ENCODE results near the gene LHFPL6. TPM values are rescaled to one million over a fixed set of nuclear protein-coding genes. Genes with fewer than 3 reads are reported as not detected.

LHFPL6 gene
- total RNA-seq, 1 experiment from 2014 or later: 25.7 TPM

DNA sequence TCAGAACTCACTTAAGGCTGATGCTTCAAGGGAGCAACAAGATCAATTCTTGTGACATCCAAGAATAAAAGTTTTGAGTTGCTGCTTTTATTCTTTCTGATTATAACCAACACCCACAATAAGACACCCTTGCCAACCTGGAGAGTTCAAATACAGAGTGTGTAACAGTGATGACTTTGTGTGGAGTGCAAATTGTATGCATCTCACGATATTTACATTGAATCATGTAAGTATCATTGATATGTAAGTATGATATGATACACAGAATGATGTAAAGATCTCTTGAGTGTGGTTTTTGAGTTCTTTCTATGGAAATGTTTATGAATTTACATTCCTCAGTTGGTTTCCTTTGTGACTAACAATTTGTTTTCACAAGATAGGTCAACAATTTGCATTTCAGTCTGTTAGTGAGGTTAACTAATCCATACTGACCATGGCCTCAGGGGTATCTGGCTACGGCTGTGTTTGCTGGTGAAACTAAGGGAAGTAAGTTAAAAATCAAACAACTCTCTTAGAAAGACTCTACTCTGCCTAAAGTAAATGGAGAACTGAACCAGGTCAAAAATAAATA lies 12.4 kb downstream of the LHFPL6 start:
- Histone ChIP-seq H3K36me3 (ENCODE audit: control insufficient read depth, insufficient read depth, low read length) (no peaks in the 10 kb centered on the region), H3K9me3 (ENCODE audit: control insufficient read depth, insufficient read depth, low read depth, low read length) (no peaks in the 10 kb centered on the region), H3K27ac (ENCODE audit: low read length) (no peak overlapping the region; the same call in 1 of the 2 replicates), H3K4me1 (ENCODE audit: control insufficient read depth, insufficient read depth, low read length) (peaks cover 14% of the 10 kb centered on the region; the same call in 1 of the 2 replicates), H3K27me3 (ENCODE audit: control insufficient read depth, insufficient read depth, low read length) (no peaks in the 10 kb centered on the region), H3K4me3 (ENCODE audit: low read depth in 2 of 2, low read length in 2 of 2) (no peak overlapping the region)
- no TSS peak for BruUV-seq (replicated peaks)
- TF ChIP-seq REST (IDR thresholded peaks at IDR 0.05; ENCODE audit: insufficient read depth in 1 of 2, low read depth in 2 of 2, low read length in 1 of 2) (no peak), POLR2AphosphoS5 (IDR thresholded peaks at IDR 0.05; ENCODE audit: low read depth, low read length) (no peak), TCF7L2 (IDR thresholded peaks at IDR 0.05; ENCODE audit: low read depth, low read length) (no peak), SIN3A (IDR thresholded peaks at IDR 0.05; ENCODE audit: borderline replicate concordance, insufficient read depth, low read depth, low read length) (no peak)
- TF ChIP-seq, protein P1, sequence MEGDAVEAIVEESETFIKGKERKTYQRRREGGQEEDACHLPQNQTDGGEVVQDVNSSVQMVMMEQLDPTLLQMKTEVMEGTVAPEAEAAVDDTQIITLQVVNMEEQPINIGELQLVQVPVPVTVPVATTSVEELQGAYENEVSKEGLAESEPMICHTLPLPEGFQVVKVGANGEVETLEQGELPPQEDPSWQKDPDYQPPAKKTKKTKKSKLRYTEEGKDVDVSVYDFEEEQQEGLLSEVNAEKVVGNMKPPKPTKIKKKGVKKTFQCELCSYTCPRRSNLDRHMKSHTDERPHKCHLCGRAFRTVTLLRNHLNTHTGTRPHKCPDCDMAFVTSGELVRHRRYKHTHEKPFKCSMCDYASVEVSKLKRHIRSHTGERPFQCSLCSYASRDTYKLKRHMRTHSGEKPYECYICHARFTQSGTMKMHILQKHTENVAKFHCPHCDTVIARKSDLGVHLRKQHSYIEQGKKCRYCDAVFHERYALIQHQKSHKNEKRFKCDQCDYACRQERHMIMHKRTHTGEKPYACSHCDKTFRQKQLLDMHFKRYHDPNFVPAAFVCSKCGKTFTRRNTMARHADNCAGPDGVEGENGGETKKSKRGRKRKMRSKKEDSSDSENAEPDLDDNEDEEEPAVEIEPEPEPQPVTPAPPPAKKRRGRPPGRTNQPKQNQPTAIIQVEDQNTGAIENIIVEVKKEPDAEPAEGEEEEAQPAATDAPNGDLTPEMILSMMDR (IDR thresholded peaks at IDR 0.05): no peak
- no peak for DNase-seq (ENCODE audit: low read depth, low spot score)
- intact Hi-C loops (cut with micrococcal nuclease; ENCODE audit: unreplicated experiment): no loop called here
- ChIA-PET POLR2A (no interaction called here), CTCF (no interaction called here)
- in situ Hi-C loops (cut with HindIII; ENCODE audit: low pct_unique_long_range_greater_than_20kb, low sequenced_read_pairs): no loop called here
- no peak; the same call in 1 of the 2 replicates for ATAC-seq

- DNase-seq (ENCODE audit: low read depth, low spot score) (no peak), ATAC-seq (no peak)
- no peak overlapping the region for H3K4me3 ChIP-seq (ENCODE audit: low read depth in 2 of 2, low read length in 2 of 2)
- peaks cover 14% of the 10 kb centered on the region; the same call in 1 of the 2 replicates for H3K4me1 ChIP-seq (ENCODE audit: control insufficient read depth, insufficient read depth, low read length)
- ChIA-PET POLR2A (no interaction called here), CTCF (interaction anchor here (0.8 to 1.0 kb wide), 2 partner anchors 12 to 25 kb away, joined by 3 to 4 read pairs; no protein-coding TSS in a partner anchor)
- no peak overlapping the region for H3K27ac ChIP-seq (ENCODE audit: low read length)
- no TSS peak for BruUV-seq (replicated peaks)
- no peaks in the 10 kb centered on the region for H3K27me3 ChIP-seq (ENCODE audit: control insufficient read depth, insufficient read depth, low read length)
- in situ Hi-C loops (cut with HindIII; ENCODE audit: low pct_unique_long_range_greater_than_20kb, low sequenced_read_pairs) (no loop called here), intact Hi-C loops (cut with micrococcal nuclease; ENCODE audit: unreplicated experiment) (no loop called here)
- no peaks in the 10 kb centered on the region for H3K9me3 ChIP-seq (ENCODE audit: control insufficient read depth, insufficient read depth, low read depth, low read length)
- TF ChIP-seq REST (IDR thresholded peaks at IDR 0.05; ENCODE audit: insufficient read depth in 1 of 2, low read depth in 2 of 2, low read length in 1 of 2) (no peak), TCF7L2 (IDR thresholded peaks at IDR 0.05; ENCODE audit: low read depth, low read length) (no peak), POLR2AphosphoS5 (IDR thresholded peaks at IDR 0.05; ENCODE audit: low read depth, low read length) (no peak), SIN3A (IDR thresholded peaks at IDR 0.05; ENCODE audit: borderline replicate concordance, insufficient read depth, low read depth, low read length) (no peak)
- TF ChIP-seq, protein P1 (IDR thresholded peaks at IDR 0.05): no peak
- H3K36me3 ChIP-seq (ENCODE audit: control insufficient read depth, insufficient read depth, low read length): no peaks in the 10 kb centered on the region
Measured at GRCh38 chr13:39588384-39588783, 14.6 kb downstream of the LHFPL6 start.

Measured in Panc1 (cell line).